ENCODE results near the gene TRANK1.

- TF ChIP-seq POLR2A (IDR thresholded peaks at IDR 0.05) (no peak), CTCF (IDR thresholded peaks at IDR 0.05) (no peak)
Observed at GRCh38 chr3:36956155-36956554, 11.3 kb upstream of the TRANK1 start.
